ENCODE data around the gene EYA2.

Gene EYA2

GRCh38 chr20:46984405-46984804, 89.8 kb downstream of the EYA2 start:
- no peak for DNase-seq

DNA sequence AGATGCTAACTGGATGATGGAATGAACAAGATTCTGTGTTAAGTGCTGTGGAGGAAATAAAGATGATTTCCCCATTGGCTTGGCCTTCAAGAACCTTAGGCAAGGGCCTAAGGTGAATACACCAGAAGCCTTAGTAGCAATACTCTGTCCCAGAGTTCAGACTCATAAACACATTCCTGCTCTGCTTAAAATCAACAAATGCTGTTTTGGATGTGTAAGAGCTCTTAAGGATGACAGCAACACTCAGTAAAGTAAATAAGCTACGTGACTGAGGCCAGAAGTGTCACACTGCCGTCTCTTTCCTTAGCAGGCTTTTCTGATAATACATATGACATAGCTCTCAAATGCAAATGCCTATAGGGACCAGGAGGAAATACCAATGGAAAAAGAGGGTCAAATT, 90.6 kb downstream of the EYA2 start:
- DNase-seq: no peak

DNA sequence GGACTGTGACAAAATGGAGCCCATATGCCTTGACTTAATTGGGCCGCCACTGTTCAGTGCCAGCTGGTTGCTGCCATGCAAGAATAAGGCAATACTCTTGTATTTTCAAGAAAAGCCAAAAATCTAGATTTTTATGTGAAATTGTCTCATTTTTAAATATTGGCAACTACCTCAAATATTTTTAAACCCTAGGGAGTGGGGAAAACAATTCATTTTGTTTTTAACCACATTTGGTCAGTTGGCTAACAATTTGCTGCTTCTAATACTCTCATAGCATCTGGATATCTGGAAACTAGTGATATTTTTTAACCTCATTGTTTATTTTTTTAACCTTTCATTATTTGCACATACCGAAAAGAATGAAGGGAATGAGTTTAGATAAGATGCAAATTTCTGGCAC, 91.0 kb downstream of the EYA2 start:
- no peak for DNase-seq

GRCh38 chr20:46987001-46987400, 92.4 kb downstream of the EYA2 start:
- no peak for DNase-seq

DNA sequence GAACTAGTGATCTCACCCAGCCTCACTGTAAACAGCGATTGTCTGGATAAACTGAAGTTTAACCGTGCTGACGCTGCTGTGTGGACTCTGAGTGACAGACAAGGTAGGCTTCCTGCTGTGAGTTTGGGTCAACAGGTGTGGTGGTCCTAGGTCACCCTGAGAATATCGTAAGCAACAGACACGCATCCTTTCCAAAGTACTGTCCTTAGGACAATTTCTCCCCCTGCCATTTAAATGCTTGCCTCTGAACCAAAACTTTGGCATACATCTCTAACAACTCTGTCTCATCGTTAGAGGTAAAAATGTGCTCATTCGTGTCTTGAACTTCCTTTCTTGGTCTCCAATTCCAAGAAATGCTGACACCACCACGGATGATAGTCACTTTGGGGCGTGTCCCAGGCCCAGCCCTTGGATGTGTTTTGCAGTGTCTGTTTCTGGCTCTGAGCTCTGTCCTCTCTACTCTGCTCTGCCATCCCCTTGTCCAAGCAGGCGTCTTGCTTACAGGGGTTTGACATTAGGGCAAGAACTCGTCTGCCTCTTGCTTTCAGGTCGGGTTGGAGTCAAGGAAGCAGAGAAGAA, 95.5 kb downstream of the EYA2 start:
- DNase-seq: no peak

GRCh38 chr20:46990596-46991104, 96.0 kb downstream of the EYA2 start:
- DNase-seq: no peak

- no peak for DNase-seq
Observed at GRCh38 chr20:46991168-46991567, 96.5 kb downstream of the EYA2 start.

- DNase-seq: no peak
Observed at GRCh38 chr20:46991880-46992639, 97.4 kb downstream of the EYA2 start.

DNA sequence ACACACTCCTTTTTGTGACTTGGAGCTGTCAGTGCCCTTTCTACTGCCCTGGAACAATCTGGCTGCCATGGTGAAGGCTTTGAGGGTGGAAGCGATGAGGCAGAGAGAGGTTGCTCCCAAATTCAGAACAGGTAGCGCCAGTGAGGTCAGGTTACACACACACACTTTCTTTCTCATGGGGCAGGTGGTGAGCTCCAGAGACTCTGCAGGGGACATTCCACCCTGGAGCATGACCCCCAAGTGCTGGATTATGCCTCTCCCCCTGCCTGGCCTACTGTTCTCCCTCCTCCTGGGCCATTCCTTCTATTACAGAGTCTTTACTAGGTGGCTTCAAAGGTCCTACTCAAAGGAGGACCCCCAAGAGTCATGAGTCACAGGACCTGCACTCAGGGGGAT, 98.0 kb downstream of the EYA2 start:
- no peak for DNase-seq

DNA sequence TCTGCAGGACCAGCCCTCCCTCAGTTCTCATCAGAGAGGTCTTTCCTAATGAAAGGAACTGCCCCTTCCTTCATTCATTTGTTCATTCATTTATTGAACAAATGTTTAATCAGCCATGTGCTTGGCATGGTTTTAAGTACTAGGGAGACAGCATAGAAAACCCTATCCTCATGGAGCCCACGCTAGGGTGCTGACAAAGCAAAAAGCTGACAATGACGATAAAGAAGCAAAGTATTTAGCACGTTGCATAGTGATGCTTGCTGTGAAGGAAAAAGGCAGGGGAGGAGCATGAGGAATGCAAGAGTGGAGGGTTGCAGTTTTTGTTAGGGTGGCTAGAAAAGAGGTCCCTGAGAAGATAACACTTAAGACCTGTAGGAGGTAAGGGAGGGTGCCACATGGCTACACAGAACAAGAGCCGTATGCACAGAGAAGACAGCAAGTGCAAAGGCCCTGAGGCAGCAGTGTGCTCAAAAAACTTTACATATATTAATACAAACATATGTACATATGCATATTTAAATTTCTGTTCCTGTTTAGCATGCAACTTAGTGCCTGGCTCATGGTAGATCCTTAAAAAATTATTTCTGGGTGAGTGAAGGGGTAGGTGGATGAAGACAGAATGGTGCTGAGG, 98.9 kb downstream of the EYA2 start:
- DNase-seq: no peak

GRCh38 chr20:46994341-46994740, 99.7 kb downstream of the EYA2 start:
- peak; percentile 6 for DNase-seq

GRCh38 chr20:46995561-46996142, 101.0 kb downstream of the EYA2 start:
- DNase-seq: no peak

- no peak for DNase-seq
Observed at GRCh38 chr20:46997187-46997586, 102.5 kb downstream of the EYA2 start.

- no peak for DNase-seq
Observed at GRCh38 chr20:46998477-46999240, 104.0 kb downstream of the EYA2 start.

- DNase-seq: no peak
Observed at GRCh38 chr20:46999801-47000465, 105.3 kb downstream of the EYA2 start.

DNA sequence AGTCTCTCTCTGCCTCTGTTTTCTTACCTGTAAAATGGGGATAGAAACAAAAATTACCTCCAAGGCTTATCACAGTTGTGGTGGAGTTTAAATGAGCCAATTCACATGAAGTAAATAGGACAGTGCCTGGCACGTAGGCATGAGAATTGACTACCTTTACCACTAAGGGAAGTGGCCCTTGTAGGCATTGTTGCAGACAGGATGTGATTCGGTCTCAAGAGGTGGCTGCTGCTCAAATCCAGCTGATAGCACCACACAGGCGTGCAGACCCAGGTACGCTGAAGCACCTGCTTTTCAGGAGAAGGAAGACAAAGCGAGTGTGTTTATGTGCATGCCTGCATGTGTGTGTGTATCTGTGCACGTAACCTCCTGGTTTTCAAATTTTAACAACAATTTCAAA, 108.6 kb downstream of the EYA2 start:
- no peak for DNase-seq

DNA sequence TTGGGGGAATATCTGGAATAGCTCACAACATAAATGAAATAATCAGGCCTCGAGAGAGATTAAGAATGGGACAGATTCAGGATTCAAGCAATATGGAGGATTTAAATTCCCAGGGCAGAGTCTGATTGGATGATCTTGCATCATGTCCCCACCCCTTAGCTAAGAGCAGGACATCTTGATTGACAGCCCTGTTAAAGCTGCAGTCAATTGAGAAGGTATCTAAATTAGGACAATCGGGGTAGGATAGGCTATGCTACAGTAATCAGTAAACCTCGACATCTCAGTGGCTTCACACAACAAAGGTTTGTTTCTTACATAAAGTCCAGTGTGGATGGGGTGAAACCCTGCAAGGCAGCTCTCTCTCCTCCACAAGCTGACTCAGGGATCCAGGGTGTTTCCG, 109.5 kb downstream of the EYA2 start:
- DNase-seq: no peak

DNA sequence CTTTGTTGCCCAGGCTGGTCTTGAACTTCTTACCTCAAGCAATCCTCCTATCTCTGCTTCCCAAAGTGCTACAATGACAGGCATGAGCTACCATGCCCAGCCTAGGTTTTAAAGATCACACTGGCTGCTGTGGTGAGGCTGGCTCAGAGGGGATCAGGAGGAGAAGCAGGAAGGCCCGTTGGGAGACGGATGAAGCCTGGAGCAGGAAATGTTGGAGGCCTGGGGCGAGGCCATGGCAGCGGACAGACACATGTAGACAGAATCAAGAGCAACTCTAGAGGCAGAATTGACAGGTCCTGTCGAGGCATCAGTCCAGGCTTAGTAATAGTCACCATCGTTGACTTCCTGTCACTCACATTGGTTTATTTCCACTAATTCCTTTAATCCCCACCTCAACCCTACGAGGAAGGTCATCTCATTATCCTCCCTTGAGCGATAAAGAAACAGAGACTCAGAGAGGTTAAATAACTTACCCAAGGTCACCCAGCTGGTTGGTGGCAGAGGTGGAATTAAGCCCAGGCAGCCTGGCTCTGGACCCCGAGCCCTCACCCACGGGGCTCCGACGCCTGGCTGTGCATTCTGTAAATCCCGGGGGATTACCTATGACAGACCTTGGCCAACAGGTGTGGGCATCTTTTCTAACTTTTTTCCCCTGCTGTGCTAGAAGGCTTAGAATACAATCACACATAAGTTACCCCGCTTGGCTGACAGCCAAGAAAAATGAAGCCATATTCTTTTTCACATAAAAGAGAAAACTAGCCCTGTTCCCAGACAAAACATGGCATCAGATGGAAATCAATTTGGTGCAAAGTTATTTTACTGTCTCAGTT, 113.4 kb downstream of the EYA2 start:
- no peak for DNase-seq

- no peak for DNase-seq
Observed at GRCh38 chr20:47008842-47009518, 114.3 kb downstream of the EYA2 start.

DNA sequence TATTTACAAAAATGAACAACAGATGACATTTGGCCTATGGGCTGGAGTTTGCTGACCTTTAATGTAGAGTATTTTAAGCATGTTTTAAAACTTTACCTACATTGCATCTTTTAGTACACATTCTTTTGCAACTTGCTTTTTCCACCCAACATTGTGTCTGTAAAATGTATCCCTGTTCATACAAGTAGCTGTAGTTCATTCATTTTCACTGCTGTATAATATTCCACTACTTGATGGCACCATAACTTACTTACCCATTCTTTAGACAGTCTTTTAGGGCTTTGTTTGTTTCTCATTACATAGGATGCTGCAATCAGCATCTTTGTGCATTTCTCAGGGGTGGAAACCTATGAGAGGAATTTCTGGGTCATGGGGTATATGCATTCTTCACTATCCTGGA, 115.1 kb downstream of the EYA2 start:
- no peak for DNase-seq

GRCh38 chr20:47011984-47012383, 117.3 kb downstream of the EYA2 start:
- DNase-seq: no peak

Data from CD4-positive, alpha-beta T cell treated with Interleukin-6 for 4 hours (primary cell).